GM12891 (cell line): ENCODE measurements around the gene NAA10.

Experiments used
- PAX5 ChIP-seq: IDR thresholded peaks from 2 replicates; pipeline ENCODE4 v1.6.1; 2011; ENCODE audit warnings: low read length, moderate library complexity, mild to moderate bottlenecking; ENCODE audit not compliant: insufficient read depth, severe bottlenecking
- POLR2A ChIP-seq: IDR thresholded peaks from 2 replicates; pipeline ENCODE4 v1.6.1; 2011; ENCODE audit warnings: low read depth, low read length, control low read depth
- POLR2AphosphoS5 ChIP-seq: IDR thresholded peaks from 2 replicates; pipeline ENCODE4 v1.6.1; 2011; ENCODE audit warnings: low read depth, low read length, control low read depth
- POU2F2 ChIP-seq: IDR thresholded peaks from 2 replicates; pipeline ENCODE4 v1.6.1; 2011; ENCODE audit warnings: low read depth, mild to moderate bottlenecking, control low read depth, low read length, moderate library complexity
- SPI1 ChIP-seq: IDR thresholded peaks from 2 replicates; pipeline ENCODE4 v1.6.1; 2011; ENCODE audit warnings: low read depth, low read length, control low read depth
- TAF1 ChIP-seq: IDR thresholded peaks from 2 replicates; pipeline ENCODE4 v1.6.1; 2011; ENCODE audit warnings: low read depth, low read length, control low read depth

DNA sequence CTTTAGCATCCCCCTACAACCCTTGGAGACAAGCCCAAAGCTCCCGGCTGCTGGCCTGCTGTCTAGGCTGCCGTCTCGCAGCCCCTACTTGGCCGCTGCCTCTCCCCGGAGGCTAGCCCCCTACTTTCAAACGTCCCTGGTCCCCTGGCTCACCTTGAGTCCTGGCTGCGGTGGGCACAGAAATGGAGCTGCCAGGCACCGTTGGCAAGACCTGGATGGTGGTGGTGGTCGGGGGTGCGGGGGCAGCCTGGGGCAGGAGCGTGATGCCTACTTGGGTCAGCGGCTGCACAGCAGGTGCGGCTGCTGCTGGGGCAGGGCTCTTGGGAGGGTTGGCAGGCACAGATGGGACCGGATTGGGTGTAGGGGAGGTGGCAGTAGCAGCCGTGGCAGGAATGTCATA lies 24.8 kb upstream of the NAA10 start:
- TF ChIP-seq POLR2AphosphoS5 = no peak
- no peak for TF ChIP-seq POLR2A
- TF ChIP-seq TAF1 = no peak
- TF ChIP-seq SPI1 = no peak
- no peak for TF ChIP-seq POU2F2
- no peak for TF ChIP-seq PAX5
